Stimulated activated CD8-positive, alpha-beta memory T cell treated with anti-CD3 and anti-CD28 coated beads, Interleukin-4, amount 100 ng/mL, for 48 hours (primary cell): ENCODE measurements around the gene GBF1.

Experiments used
- DNase-seq: peaks from one replicate; pipeline ENCODE4 v3.0.0-alpha.2; 2020

GBF1 gene

GRCh38 chr10:102309916-102310315, 64.6 kb downstream of the GBF1 start:
- DNase-seq = no peak

GRCh38 chr10:102310361-102311024, 65.2 kb downstream of the GBF1 start:
- no peak for DNase-seq

- no peak for DNase-seq
Measured at GRCh38 chr10:102311025-102311420, 65.7 kb downstream of the GBF1 start.

- DNase-seq = no peak
Measured at GRCh38 chr10:102312683-102313082, 67.4 kb downstream of the GBF1 start.

DNA sequence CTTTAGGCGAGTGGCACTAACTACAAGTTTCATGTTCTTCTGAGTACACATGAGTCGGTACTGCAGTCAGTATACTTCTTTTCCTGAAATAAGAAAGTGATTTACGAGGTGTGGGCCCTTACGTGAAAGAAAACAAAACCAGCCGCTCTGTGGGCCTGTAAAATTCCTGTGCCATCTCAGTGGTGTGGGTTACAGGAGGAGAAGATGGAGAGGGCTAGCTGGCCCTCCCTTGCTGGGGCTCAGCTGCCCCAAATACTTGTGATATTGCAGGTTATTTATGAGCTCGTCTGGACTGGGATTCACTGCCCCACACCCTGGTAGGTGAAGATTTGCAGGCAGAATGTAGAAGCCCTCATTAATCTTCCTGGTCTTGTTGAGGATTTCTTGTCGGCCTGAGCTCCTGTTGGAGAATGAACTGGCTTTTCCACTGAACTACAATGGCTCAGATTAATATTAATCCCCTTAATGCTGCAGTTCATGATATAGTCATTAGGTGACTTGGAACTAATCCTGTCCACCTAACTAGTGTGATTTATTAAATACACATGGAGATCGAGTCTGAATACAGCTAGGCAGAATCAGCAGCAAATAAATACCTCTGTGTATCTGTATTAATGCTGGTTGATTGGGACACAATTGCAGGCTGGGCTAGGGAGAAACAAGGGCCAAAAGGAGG, 68.0 kb downstream of the GBF1 start:
- DNase-seq = no peak

- no peak for DNase-seq
Measured at GRCh38 chr10:102314801-102315200, 69.5 kb downstream of the GBF1 start.

DNA sequence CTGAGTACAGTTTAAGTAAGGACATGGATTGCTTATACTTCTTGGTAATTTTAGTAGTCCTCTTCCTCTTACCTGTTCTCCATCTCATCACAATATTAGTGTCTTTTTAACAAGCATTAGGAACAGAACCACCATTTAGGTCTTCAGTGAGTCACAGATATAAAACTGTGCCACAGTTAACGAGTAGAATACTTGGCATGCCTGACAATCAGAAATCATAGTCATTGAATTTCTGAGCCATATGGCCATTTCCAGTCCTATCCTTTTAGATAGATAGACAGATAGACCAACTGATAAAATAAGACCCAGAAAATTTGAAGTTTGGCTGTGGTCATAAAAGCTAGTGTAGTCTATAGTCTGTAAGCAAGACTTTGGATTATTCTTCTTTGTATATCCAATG, 71.1 kb downstream of the GBF1 start:
- no peak for DNase-seq

GRCh38 chr10:102322914-102323313, 77.6 kb downstream of the GBF1 start:
- DNase-seq = peak; percentile 61

DNA sequence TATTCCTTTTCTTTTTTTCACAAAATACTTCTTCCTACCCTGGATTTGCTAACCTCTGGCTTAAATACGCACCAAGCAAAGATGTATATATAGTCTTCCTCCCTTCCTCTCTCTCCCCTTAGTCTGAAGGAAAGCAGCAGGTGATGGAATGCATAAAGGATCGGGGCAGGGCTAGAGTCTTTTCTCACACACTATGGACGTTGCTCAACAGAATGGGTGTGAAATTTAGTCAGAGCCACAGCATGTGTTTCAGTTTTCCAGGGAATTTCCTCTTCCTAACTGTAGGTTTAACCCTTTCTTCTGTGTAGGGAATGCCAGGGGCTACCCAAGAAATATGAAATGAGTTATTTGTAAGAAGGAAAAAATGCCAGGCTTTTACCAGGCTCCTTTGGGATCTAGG, 78.7 kb downstream of the GBF1 start:
- DNase-seq = no peak

- no peak for DNase-seq
Measured at GRCh38 chr10:102326031-102326430, 80.7 kb downstream of the GBF1 start.

- DNase-seq = no peak
Measured at GRCh38 chr10:102327002-102327401, 81.7 kb downstream of the GBF1 start.

DNA sequence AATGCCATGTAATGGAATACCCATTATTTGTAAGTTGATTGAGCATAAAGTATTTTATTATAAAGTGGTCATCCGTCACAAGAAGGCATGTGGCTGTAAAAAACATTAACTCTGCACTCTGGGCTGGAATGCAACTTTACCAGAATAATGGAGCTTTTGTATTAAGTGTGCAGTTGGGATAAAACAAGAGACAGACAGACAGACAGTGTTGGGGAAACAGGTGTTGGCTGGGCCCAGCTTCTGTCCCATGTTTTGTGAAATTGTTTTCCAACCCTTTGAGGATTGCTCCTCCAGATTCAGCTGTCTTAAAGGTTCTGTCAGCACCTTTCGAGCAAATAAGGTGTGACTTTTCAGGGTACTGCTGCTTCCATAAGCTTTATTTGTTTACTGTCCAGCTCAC, 82.3 kb downstream of the GBF1 start:
- DNase-seq = no peak

DNA sequence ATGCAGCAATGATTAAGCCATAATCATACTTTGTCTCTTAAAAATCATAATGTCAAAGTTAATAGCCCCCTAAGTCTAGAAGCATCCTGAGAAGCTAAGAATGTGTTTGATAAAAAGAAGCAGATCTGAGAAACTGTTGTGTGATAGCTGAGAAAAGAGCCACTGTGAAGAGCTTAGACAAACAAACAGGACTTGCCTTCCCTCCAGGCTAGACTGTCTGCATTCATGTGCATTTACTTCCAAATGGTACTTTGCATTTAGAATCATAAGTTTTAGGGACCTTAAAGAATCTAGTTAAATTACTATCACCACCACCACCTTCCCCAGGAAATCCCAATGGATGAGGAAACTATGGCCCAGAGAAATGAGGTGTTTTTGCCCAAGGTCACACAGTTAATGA, 87.4 kb downstream of the GBF1 start:
- DNase-seq = no peak

DNA sequence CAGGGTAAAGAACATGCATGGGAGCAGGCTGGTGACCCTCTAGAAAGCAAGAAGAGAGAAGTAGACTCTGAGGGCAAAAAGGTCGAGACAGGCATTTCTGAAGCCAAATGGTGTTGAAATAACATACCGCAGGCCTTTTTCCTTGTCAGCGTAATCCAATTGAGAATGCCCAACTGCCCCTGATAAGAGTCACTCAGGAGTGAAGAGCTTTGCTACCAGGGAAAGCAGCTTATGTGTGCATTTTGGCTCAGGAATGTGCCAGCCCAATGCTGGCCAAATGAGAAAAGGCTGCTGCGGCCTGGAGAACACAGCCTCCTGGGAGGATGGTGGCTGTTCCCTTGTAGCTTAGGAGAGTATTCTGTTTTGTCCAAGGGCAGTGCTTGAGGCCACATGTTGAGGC, 88.8 kb downstream of the GBF1 start:
- no peak for DNase-seq

DNA sequence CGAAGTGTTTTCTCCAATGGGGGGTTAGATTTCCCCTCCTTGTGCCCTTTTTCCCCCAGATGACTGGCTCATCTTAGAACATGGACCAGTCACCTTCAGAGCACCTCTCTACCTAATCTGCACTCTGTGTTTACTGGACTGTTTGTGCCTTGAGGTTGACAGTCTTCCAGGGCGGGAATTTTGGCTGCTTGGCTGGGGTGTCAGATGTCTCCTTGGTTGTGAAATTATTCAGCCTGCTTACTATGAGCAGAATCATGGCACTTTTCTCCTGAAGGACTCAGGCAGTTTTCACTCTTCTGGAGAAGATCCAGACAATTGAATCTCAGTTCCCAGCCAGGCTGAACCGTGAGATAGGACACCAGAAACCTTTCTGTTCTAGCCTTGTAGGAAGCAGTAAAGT, 89.9 kb downstream of the GBF1 start:
- no peak for DNase-seq

DNA sequence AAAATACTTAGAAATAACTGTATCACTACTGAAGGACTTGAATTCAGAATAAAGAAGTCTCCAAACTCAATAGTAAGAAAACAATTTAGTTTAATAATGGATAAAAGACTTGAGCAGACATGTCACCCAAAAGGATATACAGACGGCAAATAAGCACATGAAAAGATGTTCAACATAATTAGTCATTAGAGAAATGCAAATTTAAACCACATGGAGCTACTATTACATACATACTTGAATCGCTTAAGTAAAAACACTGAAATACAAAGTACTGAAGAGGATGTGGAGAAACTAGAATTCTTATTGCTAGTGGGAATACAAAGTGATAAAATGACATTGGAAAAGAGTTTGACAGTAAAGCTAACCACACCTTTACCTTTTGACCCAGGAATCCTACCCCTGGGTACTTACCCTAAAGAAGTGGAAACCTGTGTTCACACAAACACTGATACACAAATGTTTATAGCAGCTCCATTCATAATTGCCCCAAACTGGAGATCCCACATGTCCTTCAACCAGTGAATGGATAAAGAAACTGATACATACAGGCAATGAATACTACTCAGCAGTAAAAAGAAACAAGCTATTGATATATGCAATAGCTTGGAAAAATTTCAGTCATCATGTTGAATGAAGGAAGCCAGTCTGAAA, 95.8 kb downstream of the GBF1 start:
- no peak for DNase-seq

- no peak for DNase-seq
Measured at GRCh38 chr10:102342458-102342857, 97.1 kb downstream of the GBF1 start.

DNA sequence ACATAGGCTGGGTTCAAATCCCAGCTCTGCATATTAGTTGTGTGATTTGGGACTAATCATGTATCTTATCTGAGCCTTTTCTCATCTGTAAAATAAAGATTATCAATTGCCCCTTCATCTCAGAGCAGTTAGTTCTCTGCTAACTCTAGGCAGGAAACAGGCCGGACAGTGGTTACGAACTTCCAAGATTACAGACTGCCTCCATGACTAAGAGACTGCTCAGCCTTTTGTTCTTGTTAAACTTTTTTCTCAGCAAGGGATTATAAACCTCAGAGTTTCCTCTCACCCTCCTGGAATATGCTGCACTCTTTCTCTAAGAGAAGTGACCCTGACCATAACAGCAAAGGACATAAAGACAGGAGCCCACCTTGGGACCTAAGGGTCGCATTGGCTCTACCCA, 97.6 kb downstream of the GBF1 start:
- no peak for DNase-seq

GRCh38 chr10:102344067-102344466, 98.7 kb downstream of the GBF1 start:
- no peak for DNase-seq

DNA sequence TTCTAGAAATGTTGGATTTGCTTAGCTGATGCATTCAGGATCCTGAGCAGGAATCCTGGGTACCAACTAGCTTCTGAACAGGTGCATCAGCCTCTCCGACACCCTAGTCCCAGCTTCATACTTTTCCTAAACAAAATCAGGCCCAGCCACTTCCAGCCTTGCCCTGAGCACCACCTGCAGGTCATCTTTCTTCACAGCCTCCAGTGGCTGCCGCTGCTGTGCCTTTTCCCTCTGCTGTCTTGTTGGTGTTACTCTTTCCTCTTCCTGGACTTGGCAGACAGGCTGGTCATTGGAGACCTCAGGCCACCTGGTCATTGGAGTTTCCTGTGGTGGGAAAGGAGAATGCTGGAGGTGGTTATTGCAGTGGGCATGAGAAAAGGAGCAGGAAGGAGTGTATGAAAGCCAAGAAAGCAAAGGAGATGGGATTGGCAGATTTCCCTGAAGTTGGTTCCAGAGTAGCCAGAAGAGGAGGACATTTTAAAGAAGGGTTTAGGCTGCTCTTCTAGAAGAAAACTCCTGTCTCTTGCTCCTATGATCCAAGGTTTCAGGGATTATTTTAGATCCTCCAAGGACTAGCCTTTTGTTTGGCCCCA, 102.0 kb downstream of the GBF1 start:
- no peak for DNase-seq

DNA sequence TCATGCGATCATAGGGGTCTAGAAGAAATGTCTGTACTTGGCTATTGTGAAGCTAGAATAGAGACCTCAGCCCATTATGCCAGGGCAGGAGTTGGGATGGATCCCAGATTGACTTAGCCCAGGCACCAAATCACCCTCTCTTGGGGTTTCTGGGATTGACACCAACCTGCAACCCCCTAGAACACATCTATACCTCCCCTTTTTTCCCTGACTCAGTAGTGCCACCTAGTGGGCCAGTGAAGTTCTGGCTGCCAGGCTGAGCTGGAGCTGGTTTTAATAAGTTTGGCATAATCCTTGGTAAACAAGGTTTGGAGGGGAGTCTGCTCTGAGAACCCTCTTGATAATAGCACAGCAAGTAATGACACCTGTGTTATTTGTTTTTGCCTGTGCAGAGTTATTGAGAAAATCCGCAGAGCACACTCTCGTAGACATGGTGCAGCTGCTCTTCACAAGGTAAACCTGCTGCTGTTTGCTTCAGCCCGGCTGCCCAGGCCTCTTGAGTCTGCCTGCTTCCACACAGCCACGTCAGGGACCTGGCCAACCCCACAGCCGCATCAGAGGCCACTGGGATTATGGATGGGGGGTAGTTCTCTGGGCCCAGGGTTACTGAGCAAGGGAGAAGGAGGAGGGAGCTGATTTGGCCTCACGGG, 106.9 kb downstream of the GBF1 start:
- DNase-seq = peak; percentile 85

DNA sequence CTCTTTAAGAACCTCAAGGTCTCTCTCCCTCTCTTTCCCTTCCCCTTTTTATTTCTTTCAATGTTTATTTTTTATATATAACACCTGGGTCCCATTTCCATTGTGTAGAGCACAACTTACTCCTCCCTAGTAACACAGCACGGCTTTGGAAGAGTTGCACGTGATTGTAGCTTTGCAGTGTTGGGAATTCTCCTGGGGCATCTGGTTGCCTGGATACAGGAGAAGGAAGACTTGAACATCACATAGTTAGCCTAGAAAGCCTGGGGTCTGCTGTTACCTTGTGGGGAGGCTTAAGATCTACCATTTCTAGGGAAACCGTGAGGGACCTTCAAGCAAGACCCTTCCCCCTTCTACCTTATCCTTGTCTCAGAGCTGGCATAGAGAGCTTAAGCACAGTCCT, 109.1 kb downstream of the GBF1 start:
- no peak for DNase-seq

- no peak for DNase-seq
Measured at GRCh38 chr10:102358712-102359382, 113.5 kb downstream of the GBF1 start.
